Adrenal gland (tissue), 5 donors: Measurements from ENCODE around the gene GLB1L3.

Source experiments
- CTCF ChIP-seq, 6 experiments: fragments of 450-650 bp in 4 of 6; fragments of 200-600 bp in 2 of 6; sonication (generic) in 1 of 6; IDR thresholded peaks; 1 replicate in 5 of 6; 2 replicates in 1 of 6; pipeline versions ENCODE4 v1.5.1 to v1.8.0; 2016 to 2021; ENCODE audit warnings: antibody characterized with exemption in 6 of 6, mild to moderate bottlenecking in 2 of 6, moderate library complexity in 1 of 6
- POLR2A ChIP-seq, 2 donors: fragments of 450-650 bp; IDR thresholded peaks; one replicate each; pipeline ENCODE4 v1.6.1; 2017; ENCODE audit warnings: antibody characterized with exemption in 2 of 2, mild to moderate bottlenecking in 2 of 2, moderate library complexity in 1 of 2
- donor health status: DM: no; HTN: no; CAD: no.

- TF ChIP-seq CTCF (IDR thresholded peaks at IDR 0.05) (no peak), POLR2A (IDR thresholded peaks at IDR 0.05) (no peak)
These were observed 37.2 kb downstream of the GLB1L3 start for GRCh38 chr11:134313379-134313778.
